ENCODE measurements around the gene CARMIL3.
"Not testable (repeated sequence)": the region's sequence is repeated elsewhere in the genome, so short reads cannot be mapped to it uniquely, and the experiment has no call there.

The CARMIL3 gene, protein sequence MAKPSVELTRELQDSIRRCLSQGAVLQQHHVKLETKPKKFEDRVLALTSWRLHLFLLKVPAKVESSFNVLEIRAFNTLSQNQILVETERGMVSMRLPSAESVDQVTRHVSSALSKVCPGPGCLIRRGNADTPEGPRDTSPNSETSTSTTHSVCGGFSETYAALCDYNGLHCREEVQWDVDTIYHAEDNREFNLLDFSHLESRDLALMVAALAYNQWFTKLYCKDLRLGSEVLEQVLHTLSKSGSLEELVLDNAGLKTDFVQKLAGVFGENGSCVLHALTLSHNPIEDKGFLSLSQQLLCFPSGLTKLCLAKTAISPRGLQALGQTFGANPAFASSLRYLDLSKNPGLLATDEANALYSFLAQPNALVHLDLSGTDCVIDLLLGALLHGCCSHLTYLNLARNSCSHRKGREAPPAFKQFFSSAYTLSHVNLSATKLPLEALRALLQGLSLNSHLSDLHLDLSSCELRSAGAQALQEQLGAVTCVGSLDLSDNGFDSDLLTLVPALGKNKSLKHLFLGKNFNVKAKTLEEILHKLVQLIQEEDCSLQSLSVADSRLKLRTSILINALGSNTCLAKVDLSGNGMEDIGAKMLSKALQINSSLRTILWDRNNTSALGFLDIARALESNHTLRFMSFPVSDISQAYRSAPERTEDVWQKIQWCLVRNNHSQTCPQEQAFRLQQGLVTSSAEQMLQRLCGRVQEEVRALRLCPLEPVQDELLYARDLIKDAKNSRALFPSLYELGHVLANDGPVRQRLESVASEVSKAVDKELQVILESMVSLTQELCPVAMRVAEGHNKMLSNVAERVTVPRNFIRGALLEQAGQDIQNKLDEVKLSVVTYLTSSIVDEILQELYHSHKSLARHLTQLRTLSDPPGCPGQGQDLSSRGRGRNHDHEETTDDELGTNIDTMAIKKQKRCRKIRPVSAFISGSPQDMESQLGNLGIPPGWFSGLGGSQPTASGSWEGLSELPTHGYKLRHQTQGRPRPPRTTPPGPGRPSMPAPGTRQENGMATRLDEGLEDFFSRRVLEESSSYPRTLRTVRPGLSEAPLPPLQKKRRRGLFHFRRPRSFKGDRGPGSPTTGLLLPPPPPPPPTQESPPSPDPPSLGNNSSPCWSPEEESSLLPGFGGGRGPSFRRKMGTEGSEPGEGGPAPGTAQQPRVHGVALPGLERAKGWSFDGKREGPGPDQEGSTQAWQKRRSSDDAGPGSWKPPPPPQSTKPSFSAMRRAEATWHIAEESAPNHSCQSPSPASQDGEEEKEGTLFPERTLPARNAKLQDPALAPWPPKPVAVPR (N-terminal part only)

DNA sequence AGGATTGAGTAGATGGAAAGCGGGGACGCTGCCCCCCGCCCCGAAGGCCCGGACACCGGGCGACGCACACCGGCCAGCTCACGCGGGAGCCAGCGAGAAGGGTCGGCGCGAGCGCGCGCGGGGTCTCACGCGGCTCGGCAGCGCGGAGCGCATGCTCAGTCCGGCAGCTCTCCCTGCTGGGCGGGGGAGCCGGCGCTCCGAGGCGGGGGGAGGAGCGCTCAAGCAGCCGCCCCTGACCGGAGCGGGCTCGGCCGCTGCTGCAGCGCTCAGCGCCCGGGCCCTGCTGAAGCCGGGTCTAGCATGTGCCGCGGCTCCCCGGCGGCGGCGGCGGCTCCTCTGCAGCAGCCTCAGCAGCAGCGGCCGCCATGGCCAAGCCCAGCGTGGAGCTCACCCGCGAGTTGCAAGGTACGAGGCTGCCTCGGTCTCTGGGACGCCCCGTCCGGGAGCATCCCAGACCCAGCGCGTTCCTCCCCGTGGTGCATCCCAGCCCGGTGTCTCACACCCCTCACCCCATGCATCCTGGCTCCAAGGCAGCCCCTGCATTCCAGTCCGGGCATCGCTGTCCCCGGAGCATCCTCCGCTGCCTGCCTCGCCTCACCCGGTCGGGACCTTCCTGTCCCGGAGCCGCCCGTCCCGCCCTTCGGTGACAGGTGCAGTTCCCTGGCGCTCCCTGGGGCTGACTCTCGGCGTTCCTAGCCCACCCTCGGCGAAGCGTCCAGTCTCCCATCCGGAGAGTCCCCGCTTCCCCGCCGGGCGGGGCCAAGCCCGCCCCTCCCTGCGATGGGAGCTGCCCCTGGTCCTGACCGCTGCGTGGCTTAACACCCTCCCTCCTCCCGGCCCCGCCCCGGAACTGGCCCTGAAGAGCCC lies at the start of gene CARMIL3:
Gene CARMIL3 (plus strand): TSS at position 221 of the 867 bp plus-strand sequence. CDS start 145 bp downstream, at position 366.
- peak; percentile 62 for DNase-seq

DNA sequence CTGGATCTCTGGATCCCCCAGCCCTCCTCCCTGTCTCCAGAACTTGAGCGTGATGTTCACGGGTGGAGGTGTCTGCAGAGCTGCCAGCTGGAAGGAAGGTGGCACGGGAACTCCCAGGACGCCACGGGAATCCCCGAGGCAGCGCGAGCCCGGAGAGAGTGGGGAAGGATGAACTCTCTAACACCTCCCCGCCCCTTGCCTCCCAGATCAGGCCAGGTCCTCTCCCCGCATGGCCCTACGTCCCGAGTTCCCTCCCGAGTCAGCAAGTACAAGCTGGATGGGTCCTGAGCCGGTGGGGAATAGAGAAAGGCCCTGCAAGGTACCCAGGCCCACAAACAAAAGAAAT lies 45.4 kb upstream of the CARMIL3 start:
- DNase-seq, result not testable (repeated sequence)

DNA sequence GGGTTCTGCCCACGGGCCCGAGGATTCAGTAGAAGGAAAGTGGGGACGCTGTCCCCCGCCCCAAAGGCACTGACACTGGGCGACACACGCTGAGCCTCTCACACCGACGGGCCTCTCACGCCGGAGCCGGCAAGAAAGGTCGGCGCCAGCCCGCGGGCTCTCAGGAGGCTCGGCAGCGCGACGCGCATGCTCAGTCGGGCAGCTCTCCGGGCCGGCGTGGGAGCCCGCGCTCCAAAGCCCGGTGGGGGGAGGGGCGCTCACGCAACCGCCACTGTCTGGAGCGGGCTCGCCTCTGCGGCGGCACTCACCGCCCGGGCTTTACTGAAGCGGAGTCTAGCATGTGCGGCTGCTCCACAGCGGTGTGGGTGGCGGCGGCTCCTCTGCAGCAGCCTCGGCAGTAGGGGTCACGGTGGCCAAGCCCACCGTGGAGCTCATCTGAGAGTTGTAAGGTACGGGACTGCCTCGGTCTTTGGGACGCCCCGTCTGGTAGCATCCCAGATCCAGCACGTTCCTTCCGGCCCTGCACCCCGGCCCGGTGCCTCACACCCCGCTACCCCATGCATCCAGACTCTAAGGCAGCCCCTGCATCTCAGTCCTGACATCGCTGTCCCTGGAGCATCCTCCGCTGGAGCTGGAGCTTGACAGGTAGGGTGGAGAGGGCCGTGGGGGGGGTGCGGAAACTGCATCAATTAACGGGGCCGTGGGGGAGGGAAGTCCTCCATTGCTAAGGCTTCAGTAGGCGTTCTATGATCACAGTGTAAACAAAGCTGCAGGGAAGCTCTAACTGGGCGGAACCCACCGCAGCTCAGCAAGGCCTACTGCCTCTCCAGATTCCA lies 44.8 kb upstream of the CARMIL3 start:
- DNase-seq, result peak; percentile 83

DNA sequence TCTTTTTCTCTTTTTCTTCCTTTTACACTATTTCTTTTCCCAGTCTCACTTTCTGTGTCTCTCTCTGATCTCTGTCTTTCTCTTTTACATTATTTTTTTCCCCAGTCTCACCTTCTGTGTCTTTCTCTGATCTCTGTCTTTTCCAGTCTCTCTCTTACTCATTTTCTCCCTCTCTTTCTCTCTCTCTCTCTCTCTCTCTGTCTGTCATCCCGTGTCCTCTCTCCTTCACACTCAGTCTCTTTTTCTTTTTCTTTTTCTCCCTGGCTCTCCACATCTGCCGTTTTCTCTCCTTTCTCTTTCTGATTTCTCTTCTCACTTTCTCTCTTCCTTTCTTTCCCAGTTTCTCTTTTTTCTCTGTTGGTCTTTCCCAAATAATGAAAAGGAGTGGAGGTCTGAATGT lies 40.8 kb upstream of the CARMIL3 start:
- DNase-seq, result no peak

DNA sequence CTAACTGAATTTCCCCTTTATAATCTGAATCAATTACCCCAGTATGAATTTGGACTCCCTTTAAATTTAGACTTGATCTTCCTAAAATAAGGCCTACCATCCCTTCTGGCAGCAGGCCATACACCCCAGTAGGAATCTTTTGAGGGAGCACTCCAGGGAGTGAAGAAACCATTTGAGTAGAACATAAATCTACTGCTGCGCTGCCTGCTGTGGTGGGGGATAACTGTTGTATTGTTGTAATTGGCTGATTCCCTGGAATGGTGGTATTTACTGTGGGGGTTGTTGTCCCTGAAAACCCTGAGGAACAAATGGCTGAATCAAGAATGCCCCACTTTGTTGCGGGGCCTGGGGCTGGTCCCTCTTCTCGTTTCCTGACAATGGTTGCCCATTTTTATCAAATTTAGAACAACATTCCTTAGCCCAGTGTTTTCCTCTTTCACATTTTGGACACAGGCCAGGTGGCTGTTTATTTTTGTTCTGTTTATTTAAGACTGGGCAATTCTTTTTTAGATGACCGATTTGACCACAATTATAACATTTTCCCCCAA lies 39.0 kb upstream of the CARMIL3 start:
- not testable (repeated sequence) for DNase-seq

DNA sequence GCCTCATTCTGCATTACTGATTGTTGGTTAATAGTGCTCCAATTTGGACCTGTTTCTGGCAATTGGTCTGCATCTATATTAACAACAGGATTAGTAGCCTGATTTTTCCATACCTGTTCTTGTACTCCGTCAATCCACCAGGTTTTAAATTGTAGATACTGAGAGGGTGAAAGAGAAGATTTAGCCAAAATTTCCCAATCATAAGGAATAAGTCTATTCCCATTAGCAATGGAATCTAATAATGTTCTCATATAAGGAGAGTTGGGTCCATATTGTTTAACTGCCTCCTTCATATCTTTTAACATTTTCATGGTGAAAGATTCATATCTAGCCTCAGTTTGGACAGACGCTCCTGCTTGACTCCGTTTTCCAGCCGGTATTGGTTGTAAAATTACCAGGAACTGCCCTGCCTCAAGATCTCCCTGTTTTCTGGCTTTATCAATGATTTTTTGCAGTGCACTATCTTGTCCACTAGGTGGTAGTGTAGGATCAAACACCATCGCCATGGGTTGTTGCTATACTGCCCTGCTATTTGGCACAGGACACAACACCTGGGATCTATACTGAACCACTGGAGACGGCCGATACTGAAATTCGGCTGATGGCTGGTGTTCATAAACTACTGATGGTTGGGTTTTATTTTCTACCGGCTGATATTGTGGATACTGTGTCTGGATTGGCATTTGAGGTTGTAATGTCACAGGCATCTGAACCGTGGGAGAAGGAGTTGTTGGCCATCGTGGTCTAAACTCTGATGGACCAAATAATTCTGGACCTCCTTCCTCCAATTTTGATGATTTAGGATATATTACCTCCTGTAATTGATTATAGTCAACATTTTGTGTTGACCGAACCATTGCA lies 37.9 kb upstream of the CARMIL3 start:
- DNase-seq, result peak; percentile 51

DNA sequence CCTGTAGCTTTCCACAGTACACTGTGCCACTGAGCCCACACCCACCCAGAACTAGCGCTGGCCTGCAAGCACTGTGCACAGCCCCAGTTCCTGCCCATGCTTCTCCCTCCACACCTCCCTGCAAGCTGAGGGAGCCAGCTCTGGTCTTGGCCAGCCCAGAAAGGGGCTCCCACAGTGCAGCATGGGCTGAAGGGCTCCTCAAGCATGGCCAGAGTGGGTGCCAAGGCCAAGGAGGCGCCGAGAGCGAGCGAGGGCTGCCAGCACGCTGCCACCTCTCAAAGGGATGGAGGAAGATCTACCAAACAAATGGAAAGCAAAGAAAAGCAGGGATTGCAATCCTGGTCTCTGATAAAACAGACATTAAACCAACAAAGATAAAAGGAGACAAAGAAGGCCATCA lies 36.1 kb upstream of the CARMIL3 start:
- DNase-seq, result not testable (repeated sequence)

DNA sequence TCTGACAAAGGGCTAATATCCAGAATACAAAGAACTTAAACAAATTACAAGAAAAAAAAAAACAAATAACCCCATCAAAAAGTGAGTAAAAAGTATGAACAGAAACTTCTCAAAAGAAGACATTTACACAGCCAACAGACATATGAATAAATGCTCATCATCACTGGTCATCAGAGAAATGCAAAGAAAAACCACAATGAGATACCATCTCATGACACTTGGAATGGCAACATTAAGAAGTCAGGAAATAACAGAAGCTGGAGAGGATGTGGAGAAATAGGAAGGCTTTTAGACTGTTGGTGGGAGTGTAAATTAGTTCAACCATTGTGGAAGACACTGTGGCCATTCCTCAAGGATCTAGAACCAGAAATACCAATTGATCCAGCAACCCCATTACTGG lies 32.8 kb upstream of the CARMIL3 start:
- DNase-seq, result not testable (repeated sequence)

DNA sequence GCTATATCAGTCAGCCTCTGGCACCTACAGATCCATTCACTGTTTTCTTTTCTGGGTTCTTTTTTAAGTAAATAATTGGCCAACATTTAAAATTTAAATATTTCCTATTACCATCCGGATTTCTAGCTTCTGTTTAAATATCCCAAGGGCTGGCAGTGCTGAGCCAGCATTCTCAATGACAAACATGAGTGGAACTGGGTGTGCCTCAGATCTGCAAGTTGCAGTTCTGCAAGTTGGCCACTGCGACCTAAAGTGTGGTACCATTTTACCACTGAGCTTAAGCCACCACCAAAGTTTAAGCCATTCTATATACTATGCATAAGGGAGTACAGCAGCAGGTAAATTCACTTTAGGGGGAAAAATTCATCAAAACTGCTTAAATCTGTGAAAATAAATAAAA lies 31.9 kb upstream of the CARMIL3 start:
- not testable (repeated sequence) for DNase-seq

DNA sequence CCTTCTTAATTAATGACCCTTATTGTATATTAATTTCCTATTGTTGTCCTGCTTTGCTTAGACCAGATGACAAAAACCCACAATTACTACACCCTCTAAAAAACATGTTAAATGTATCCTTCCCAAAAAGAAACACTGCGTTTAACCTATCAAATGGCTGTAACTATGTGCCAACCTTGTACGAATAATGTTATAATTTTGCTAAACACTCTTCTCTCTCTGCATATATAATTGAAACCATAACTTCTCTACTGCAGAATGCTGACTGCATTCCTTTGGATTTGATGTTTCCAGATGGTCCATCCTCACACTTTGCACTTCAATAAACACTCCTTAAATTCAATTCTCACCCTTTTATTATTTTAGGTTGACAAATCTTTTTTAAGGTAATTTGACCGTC lies 31.3 kb upstream of the CARMIL3 start:
- not testable (repeated sequence) for DNase-seq

DNA sequence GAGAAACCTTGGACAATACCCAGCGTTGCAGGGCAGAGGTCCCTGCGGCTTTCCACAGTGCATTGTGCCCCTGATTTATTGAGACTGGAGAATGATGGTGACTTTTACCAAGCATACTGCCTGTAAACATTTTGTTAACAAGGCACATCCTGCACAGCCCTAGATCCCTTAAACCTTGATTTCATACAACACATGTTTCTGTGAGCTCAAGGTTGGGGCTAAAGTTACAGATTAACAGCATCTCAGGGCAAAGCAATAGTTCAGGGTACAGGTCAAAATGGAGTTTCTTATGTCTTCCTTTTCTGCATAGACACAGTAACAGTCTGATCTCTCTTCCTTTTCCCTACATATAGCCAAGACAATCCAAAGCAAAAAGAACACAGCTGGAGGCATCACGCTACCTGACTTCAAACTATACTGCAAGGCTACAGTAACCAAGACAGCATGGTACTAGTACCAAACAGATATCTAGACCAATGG lies 26.8 kb upstream of the CARMIL3 start:
- DNase-seq, result not testable (repeated sequence)

DNA sequence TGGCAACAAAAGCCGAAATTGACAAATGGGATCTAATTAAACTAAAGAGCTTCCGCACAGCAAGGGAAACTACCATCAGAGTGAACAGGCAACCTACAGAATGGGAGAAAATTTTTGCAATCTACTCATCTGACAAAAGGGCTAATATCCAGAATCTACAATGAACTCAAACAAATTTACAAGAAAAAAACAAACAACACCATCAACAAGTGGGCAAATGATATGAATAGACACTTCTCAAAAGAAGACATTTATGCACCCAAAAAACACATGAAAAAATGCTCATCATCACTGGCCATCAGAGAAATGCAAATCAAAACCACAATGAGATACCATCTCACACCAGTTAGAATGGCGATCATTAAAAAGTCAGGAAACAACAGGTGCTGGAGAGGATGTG lies 22.1 kb upstream of the CARMIL3 start:
- not testable (repeated sequence) for DNase-seq

DNA sequence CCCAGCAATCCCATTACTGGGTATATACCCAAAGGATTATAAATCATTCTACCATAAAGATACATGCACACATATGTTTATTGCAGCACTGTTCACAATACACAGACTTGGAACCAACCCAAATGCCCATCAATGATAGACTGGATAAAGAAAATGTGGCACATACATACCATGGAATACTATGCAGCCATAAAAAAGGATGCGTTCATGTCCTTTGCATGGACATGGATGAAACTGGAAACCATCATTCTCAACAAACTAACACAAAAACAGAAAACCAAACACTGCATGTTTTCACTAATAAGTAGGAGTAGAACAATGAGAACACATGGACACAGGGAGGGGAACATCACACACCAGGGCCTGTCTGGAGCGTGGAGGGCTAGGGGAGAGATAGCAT lies 20.5 kb upstream of the CARMIL3 start:
- not testable (repeated sequence) for DNase-seq

DNA sequence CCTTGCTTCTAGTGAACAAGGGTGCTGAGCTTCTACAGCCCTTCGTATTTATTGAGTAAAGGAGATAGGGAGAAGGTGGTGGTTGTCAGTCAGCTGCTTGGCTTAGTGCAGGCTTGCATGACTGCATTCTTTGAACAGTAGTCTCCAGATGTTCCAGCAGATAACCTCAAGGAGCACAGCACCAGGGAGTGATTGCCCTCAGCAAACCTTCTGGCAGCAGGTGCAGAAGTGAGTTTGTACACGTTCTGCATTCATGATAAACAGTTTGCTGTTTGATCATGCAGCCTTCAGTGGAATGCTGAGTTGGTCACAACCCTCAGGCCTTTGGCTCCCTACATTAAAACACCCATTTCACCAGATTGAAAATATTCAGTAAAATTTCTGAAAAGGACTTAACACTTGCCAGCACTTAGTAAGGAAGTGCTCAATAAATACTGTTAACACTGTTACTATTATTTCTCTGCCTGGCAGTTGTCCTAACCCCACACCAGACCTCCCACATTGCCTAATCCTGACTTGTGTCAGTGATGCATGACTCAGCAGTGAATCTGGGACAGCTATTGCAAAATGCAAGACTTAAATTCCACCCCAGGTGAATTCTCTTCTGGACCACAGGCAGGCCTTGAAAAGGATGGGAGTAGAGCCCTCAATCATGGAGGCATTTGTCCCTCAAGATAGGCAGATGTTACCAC lies 18.9 kb upstream of the CARMIL3 start:
- DNase-seq, result no peak

DNA sequence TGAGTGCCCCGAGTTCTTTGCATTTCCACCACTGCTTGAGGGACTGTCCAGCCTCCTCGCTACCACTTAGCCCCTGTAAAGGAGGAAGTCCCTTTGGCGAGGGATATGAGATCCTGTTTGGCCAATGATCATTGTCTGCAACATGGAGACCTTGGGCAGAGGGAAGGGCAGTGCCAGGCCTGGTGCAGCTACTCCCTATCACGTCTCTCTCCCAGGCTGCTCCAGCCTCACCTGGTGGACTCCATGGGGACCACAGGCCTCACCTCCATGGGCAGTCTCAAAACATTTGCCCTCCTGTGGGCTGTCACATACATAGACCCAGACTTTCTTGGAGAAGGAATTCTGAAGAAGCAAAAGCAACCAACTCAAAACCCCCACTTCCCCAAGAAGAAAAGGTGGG lies 16.0 kb upstream of the CARMIL3 start:
- not testable (repeated sequence) for DNase-seq

DNA sequence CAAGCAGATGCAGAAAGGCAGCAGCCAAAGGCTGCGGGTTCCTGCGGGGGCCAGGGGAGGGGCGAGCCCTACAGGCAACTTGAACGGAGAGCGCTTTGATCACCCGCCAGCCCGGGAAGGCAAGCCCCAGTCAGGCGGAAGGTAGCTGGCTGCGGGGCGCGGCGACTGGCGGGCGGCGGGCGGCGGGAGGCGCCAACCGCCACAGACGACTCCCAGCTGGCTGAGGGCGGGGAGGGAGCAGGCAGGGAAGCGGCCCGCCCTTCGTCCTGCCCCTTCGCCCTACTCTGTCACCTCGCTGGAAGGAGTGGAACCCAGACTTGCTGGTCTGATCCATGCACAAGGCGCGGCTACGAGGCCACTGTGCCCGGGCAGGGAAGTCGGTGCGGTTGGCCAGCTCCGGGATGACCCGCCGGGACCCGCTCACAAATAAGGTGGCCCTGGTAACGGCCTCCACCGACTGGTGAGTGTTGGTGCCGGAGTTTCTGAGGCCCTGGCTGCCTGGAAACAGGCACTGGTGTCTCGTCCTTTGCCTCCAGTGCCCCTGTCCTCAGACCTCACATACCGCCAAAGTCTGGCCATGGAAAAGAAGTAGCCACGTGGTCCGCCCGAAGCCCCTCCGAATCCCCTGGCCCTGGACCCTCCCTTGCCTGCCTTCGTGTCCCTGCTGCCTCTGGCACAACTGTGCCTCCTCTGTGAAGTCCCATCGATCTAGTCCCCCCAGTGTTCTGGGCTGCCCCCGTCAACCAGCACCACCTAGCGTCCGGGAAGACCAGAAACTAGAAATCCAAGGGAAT lies 15.4 kb upstream of the CARMIL3 start:
- DNase-seq, result peak; percentile 68

DNA sequence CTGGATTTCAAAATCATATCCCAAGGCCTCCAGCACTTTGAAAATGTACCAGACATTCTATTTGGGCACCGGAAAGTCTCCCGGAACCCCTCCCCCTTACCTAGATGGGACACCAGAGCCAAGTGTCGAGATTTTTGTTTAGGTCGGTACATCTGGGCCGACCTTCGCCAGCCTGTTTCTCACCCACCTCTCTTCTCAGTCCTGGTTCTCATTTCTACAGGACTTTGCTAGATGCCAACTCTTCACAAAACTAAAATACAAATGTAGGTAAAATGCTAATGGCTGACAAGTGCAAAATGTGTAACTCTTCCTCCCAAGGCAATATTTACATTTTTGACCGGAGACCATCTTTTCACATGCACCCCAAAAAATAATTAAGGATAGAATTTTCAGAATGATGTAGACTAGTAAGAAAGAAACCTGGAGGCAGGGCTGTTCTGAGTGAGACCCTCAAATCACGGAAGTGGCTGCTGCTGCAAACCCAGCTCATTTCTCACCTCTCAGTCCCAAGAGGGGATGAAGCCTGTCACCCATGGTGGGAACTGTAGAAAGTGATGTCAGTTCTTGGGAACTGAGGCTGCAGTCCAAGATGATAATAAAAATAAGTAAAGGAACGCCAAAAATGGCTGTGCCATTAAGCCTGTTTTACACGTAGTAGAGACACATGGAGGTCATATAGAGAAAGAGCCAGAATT lies 14.7 kb upstream of the CARMIL3 start:
- DNase-seq, result not testable (repeated sequence)
